HepG2 (cell line): ENCODE results near the gene SRXN1. TPM values are rescaled to one million over a fixed set of nuclear protein-coding genes. Genes with fewer than 3 reads are reported as not detected.
A peak's percentile ranks its signal among the peaks of the same experiment; 100 is the strongest.

Experiments
- NR2F6 ChIP-seq, 2 experiments: IDR thresholded peaks; 2 replicates each; pipeline ENCODE4 v1.6.1; 2016; ENCODE audit warnings: antibody characterized with exemption in 1 of 2, mild to moderate bottlenecking in 1 of 2
- SALL2 ChIP-seq: sonication (generic); formaldehyde crosslinking; IDR thresholded peaks from 2 replicates; pipeline ENCODE4 v1.8.1; 2023; ENCODE audit warnings: mild to moderate bottlenecking, missing genetic modification reagents, inconsistent platforms
- ZFY ChIP-seq: sonication (generic); formaldehyde crosslinking; IDR thresholded peaks from 2 replicates; pipeline ENCODE4 v1.4.0; 2020; ENCODE audit warnings: missing genetic modification reagents
- ZNF570 ChIP-seq: sonication (generic); formaldehyde crosslinking; IDR thresholded peaks from 2 replicates; pipeline ENCODE4 v1.4.0; 2020; ENCODE audit warnings: mild to moderate bottlenecking, missing genetic modification reagents, borderline replicate concordance
- ZNF720 ChIP-seq: sonication (generic); formaldehyde crosslinking; IDR thresholded peaks from 2 replicates; pipeline ENCODE4 v1.4.0; 2020; ENCODE audit warnings: missing genetic modification reagents
- ZSCAN9 ChIP-seq: IDR thresholded peaks from 2 replicates; pipeline ENCODE4 v1.6.1; 2016; ENCODE audit warnings: borderline replicate concordance
- polyA plus RNA-seq, 8 experiments: library from polyadenylated mRNA; depleted of rRNA in 3 of 8; stranded (reverse) in 7 of 8; unstranded in 1 of 8; fragments of >200 nt; fragmentation: Illumina TruSeq in 4 of 8; extraction: Trizol in 4 of 8; gene quantifications; 2 replicates each; pipeline versions ENCODE4 v1.2.1 to v1.2.3, GENCODE V29; 2011 to 2016; ENCODE audit warnings: low read depth in 4 of 8, missing spikeins in 1 of 8, mixed read lengths in 1 of 8; ENCODE audit not compliant: insufficient read depth in 1 of 8
- total RNA-seq, 5 experiments: library from RNA; depleted of rRNA; stranded (reverse); fragments of >200 nt; fragmentation: Illumina TruSeq; extraction: Trizol; gene quantifications; 2 replicates each; pipeline ENCODE4 v1.2.3, GENCODE V29; 2016; ENCODE audit warnings: low read depth in 1 of 5
- TF ChIP-seq, protein P1 (sequence below): IDR thresholded peaks from 2 replicates; pipeline ENCODE4 v1.6.1; 2016; ENCODE audit warnings: low read depth
- TF ChIP-seq, protein P2 (sequence below): sonication (generic); formaldehyde crosslinking; IDR thresholded peaks from 2 replicates; pipeline ENCODE4 v1.4.0; 2020; ENCODE audit warnings: missing genetic modification reagents
- TF ChIP-seq, protein P3 (sequence below): sonication (generic); formaldehyde crosslinking; IDR thresholded peaks from 2 replicates; pipeline ENCODE4 v1.4.0; 2020; ENCODE audit warnings: missing genetic modification reagents, borderline replicate concordance
- TF ChIP-seq, protein P4 (sequence below): sonication (generic); formaldehyde crosslinking; IDR thresholded peaks from 2 replicates; pipeline ENCODE4 v1.4.0; 2020; ENCODE audit warnings: mild to moderate bottlenecking, missing genetic modification reagents

Gene SRXN1
- total and polyA plus RNA-seq, 2 of the 13 experiments (the other 11 are each of a cell fraction or from before 2014, with no cell fraction given), result 29.9 to 87.7 TPM

DNA sequence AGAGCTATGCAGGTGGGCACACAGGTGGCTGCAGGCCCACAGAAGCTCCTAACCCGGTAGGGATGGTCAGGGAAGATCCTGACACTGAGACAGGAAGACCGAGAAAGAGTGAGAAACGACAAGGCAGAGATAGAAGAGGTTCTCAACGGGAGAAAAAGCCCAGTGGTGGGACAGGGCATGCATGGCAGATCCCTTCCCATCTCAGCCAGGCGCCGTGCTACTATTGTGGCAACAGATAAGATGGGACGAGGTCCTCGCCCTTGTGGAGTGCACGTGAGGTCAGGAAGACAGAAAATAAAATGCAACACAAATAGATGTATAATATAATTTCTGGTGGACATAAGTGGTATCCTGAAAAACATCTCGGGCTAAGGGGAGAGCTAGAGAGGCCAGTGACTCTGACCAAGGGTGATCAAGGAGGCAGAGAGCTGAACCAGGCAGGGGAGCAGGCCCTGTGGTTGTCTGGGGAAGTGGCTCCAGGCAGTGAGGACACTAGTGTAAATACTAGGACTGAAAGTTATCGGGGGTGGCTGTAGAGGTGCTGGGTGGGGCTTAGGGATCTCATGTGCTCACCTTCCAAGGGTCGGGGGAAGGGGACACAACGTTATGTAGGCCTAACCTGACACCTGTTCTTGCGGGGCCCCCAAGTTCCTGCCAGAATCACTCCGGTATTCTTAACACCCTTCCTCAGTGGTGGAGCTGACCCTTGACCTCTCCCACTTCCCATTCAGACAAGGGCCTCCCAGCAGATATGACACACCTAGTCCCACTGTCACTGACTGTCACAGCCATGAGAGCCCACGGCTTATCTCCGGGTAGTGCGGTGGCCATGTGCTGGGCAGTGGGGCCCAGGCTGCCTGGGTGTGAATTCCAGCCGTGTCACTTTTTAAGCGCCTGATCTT, 1.0 kb downstream of the SRXN1 start (continued):
- TF ChIP-seq, protein P1, sequence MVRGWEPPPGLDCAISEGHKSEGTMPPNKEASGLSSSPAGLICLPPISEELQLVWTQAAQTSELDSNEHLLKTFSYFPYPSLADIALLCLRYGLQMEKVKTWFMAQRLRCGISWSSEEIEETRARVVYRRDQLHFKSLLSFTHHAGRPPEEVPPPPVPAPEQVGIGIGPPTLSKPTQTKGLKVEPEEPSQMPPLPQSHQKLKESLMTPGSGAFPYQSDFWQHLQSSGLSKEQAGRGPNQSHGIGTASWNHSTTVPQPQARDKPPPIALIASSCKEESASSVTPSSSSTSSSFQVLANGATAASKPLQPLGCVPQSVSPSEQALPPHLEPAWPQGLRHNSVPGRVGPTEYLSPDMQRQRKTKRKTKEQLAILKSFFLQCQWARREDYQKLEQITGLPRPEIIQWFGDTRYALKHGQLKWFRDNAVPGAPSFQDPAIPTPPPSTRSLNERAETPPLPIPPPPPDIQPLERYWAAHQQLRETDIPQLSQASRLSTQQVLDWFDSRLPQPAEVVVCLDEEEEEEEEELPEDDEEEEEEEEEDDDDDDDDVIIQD (CRISPR knock-in tag), result no peak
- TF ChIP-seq ZNF570 (CRISPR knock-in tag) (0 out of 2 replicates have a peak, but pooled peaks have one; percentile 45), SALL2 (CRISPR knock-in tag) (no peak), ZSCAN9 (CRISPR knock-in tag) (no peak), NR2F6 (IDR thresholded peaks at IDR 0.05) (peak; percentile 80), NR2F6 (CRISPR knock-in tag; IDR thresholded peaks at IDR 0.05) (peak; percentile 64), ZNF720 (CRISPR knock-in tag) (no peak), ZFY (no peak)
- TF ChIP-seq, protein P2, sequence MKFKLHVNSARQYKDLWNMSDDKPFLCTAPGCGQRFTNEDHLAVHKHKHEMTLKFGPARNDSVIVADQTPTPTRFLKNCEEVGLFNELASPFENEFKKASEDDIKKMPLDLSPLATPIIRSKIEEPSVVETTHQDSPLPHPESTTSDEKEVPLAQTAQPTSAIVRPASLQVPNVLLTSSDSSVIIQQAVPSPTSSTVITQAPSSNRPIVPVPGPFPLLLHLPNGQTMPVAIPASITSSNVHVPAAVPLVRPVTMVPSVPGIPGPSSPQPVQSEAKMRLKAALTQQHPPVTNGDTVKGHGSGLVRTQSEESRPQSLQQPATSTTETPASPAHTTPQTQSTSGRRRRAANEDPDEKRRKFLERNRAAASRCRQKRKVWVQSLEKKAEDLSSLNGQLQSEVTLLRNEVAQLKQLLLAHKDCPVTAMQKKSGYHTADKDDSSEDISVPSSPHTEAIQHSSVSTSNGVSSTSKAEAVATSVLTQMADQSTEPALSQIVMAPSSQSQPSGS, result no peak
- TF ChIP-seq, protein P3, sequence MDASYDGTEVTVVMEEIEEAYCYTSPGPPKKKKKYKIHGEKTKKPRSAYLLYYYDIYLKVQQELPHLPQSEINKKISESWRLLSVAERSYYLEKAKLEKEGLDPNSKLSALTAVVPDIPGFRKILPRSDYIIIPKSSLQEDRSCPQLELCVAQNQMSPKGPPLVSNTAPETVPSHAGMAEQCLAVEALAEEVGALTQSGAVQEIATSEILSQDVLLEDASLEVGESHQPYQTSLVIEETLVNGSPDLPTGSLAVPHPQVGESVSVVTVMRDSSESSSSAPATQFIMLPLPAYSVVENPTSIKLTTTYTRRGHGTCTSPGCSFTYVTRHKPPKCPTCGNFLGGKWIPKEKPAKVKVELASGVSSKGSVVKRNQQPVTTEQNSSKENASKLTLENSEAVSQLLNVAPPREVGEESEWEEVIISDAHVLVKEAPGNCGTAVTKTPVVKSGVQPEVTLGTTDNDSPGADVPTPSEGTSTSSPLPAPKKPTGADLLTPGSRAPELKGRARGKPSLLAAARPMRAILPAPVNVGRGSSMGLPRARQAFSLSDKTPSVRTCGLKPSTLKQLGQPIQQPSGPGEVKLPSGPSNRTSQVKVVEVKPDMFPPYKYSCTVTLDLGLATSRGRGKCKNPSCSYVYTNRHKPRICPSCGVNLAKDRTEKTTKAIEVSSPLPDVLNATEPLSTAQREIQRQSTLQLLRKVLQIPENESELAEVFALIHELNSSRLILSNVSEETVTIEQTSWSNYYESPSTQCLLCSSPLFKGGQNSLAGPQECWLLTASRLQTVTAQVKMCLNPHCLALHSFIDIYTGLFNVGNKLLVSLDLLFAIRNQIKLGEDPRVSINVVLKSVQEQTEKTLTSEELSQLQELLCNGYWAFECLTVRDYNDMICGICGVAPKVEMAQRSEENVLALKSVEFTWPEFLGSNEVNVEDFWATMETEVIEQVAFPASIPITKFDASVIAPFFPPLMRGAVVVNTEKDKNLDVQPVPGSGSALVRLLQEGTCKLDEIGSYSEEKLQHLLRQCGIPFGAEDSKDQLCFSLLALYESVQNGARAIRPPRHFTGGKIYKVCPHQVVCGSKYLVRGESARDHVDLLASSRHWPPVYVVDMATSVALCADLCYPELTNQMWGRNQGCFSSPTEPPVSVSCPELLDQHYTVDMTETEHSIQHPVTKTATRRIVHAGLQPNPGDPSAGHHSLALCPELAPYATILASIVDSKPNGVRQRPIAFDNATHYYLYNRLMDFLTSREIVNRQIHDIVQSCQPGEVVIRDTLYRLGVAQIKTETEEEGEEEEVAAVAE (CRISPR knock-in tag), result 0 out of 2 replicates have a peak, but pooled peaks have one; percentile 8
- TF ChIP-seq, protein P4, sequence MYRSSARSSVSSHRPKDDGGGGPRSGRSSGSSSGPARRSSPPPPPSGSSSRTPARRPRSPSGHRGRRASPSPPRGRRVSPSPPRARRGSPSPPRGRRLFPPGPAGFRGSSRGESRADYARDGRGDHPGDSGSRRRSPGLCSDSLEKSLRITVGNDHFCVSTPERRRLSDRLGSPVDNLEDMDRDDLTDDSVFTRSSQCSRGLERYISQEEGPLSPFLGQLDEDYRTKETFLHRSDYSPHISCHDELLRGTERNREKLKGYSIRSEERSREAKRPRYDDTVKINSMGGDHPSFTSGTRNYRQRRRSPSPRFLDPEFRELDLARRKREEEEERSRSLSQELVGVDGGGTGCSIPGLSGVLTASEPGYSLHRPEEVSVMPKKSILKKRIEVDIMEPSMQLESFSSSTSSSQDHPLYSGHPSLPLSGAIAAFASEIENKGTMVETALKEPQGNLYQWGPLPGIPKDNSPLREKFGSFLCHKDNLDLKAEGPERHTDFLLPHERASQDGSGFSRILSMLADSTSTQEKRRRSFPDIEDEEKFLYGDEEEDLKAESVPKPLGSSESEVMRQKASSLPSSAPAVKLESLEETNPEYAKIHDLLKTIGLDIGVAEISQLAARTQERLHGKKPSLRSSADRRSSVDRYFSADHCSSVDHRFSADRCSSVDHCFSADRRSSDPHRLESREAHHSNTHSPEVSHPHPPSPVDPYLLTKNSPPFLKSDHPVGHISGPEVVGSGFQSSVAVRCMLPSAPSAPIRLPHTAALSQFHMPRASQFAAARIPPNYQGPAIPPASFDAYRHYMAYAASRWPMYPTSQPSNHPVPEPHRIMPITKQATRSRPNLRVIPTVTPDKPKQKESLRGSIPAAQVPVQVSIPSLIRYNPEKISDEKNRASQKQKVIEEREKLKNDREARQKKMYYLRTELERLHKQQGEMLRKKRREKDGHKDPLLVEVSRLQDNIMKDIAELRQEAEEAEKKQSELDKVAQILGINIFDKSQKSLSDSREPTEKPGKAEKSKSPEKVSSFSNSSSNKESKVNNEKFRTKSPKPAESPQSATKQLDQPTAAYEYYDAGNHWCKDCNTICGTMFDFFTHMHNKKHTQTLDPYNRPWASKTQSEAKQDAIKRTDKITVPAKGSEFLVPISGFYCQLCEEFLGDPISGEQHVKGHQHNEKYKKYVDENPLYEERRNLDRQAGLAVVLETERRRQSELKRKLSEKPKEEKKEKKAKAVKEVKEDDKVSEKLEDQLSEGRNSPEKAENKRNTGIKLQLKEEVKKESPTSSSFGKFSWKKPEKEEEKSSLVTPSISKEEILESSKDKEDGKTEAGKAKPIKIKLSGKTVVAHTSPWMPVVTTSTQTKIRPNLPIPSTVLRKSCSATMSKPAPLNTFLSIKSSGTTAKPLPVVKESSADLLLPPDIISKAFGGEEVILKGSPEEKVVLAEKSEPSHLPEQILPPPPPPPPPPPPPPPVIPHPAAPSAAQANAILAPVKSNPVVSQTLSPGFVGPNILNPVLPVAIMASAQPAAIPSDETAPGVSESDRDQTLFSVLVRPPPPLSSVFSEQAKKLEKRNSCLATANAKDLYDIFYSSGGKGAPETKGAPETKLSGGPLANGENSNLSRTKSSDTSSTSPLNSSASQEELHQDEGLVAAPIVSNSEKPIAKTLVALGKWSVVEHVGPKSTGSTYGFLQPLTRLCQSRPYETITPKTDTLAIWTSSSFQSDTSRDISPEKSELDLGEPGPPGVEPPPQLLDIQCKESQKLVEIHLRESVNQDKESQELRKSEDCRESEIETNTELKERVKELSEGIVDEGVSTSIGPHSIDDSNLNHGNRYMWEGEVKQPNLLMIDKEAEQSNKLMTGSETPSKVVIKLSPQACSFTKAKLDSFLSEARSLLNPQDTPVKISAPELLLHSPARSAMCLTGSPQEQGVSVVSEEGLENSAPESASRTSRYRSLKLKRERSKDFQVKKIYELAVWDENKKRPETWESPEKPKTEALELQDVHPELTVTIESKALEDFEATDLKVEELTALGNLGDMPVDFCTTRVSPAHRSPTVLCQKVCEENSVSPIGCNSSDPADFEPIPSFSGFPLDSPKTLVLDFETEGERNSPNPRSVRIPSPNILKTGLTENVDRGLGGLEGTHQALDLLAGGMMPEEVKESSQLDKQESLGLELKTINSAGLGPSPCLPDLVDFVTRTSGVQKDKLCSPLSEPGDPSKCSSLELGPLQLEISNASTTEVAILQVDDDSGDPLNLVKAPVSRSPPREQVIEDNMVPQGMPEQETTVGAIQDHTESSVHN, result peak; percentile 63; the same call in 1 of the 2 replicates
